Kidney epithelial cell (primary cell): ENCODE results near the gene SLC25A25. TPM values are rescaled to one million over a fixed set of nuclear protein-coding genes. Genes with fewer than 3 reads are reported as not detected.

ENCODE experiments used
- DNase-seq: peaks from one replicate; pipeline ENCODE4 v3.0.0-alpha.2; 2010; ENCODE audit warnings: low read depth
- H3K27me3 ChIP-seq: 2 replicates; pipeline ENCODE4 v1.6.0; 2011; ENCODE audit warnings: low read length; ENCODE audit not compliant: control insufficient read depth, insufficient read depth
- H3K36me3 ChIP-seq: 2 replicates; pipeline ENCODE4 v1.5.1; 2011; ENCODE audit warnings: low read length; ENCODE audit not compliant: control insufficient read depth, insufficient read depth
- H3K4me3 ChIP-seq: 2 replicates; pipeline ENCODE4 v1.5.1; 2011; ENCODE audit warnings: low read depth, mild to moderate bottlenecking, control low read depth, low read length
- CTCF ChIP-seq: IDR thresholded peaks from 2 replicates; pipeline ENCODE4 v1.5.1; 2011; ENCODE audit warnings: mild to moderate bottlenecking, moderate library complexity, low read length, control low read depth, inconsistent platforms; ENCODE audit not compliant: insufficient read depth, poor library complexity, severe bottlenecking
- total RNA-seq: library from RNA; depleted of rRNA; stranded (reverse); fragments of >200 nt; gene quantifications from 2 replicates; pipeline ENCODE4 v1.2.3, GENCODE V29; 2015

SLC25A25 gene
- total RNA-seq, 1 donor from 2014 or later: 22.8 TPM

- TF ChIP-seq CTCF: no peak
- Histone ChIP-seq H3K4me3 (no peak overlapping the region), H3K36me3 (no peaks in the 10 kb centered on the region), H3K27me3 (no peaks in the 10 kb centered on the region)
- no peak for DNase-seq
Measured at GRCh38 chr9:128025736-128026135, 42.3 kb upstream of the SLC25A25 start.

- H3K27me3 ChIP-seq: no peaks in the 10 kb centered on the region
- no peak for DNase-seq
- no peak overlapping the region for H3K4me3 ChIP-seq
- H3K36me3 ChIP-seq: no peaks in the 10 kb centered on the region
- TF ChIP-seq CTCF: no peak
Measured at GRCh38 chr9:128026255-128026772, 41.7 kb upstream of the SLC25A25 start.

- no peaks in the 10 kb centered on the region for H3K36me3 ChIP-seq
- no peak for TF ChIP-seq CTCF
- no peaks in the 10 kb centered on the region for H3K27me3 ChIP-seq
- no peak for DNase-seq
- no peak overlapping the region for H3K4me3 ChIP-seq
Measured at GRCh38 chr9:128026773-128027541, 41.1 kb upstream of the SLC25A25 start.

GRCh38 chr9:128027705-128028104 is 40.3 kb upstream of the SLC25A25 start:
- Histone ChIP-seq H3K36me3 (no peaks in the 10 kb centered on the region), H3K4me3 (no peak overlapping the region), H3K27me3 (no peaks in the 10 kb centered on the region)
- DNase-seq: no peak
- no peak for TF ChIP-seq CTCF

GRCh38 chr9:128033609-128034008 is 34.4 kb upstream of the SLC25A25 start:
- H3K36me3 ChIP-seq: no peaks in the 10 kb centered on the region
- no peak overlapping the region for H3K4me3 ChIP-seq
- no peaks in the 10 kb centered on the region for H3K27me3 ChIP-seq
- DNase-seq: no peak
- no peak for TF ChIP-seq CTCF
